Panc1 (cell line): ENCODE measurements around the gene PKNOX2. TPM values are rescaled to one million over a fixed set of nuclear protein-coding genes. Genes with fewer than 3 reads are reported as not detected.

Source experiments
- ATAC-seq: fragments of 200-7000 bp; cut with Tn5 transposase; 2 replicates; pipeline ENCODE4 v1.9.1; 2020; ENCODE audit warnings: mild to moderate bottlenecking, moderate library complexity
- BruUV-seq: library from RNA; stranded (reverse); fragments of 400-500 nt; replicated peaks from 2 replicates; lab custom pipeline; 2021; lab: Mats Ljungman, UMichigan
- CTCF ChIA-PET: fragments of 300-600 bp; sonication (Branson Sonifier 250); formaldehyde crosslinking; loops from one replicate; lab custom pipeline; 2022; ENCODE audit warnings: antibody characterized with exemption; lab: Charles Lee
- POLR2A ChIA-PET: fragments of 300-600 bp; sonication (Branson Sonifier 250); formaldehyde crosslinking; loops from one replicate; lab custom pipeline; 2022; ENCODE audit warnings: antibody characterized with exemption; lab: Charles Lee
- DNase-seq: peaks from one replicate; pipeline ENCODE4 v3.0.0-alpha.2; 2010; ENCODE audit warnings: low read depth, low spot score
- H3K27ac ChIP-seq: 2 replicates; pipeline ENCODE4 v1.5.1; 2011; ENCODE audit warnings: mild to moderate bottlenecking, low read length, inconsistent platforms
- H3K27me3 ChIP-seq: fragments of 200-500 bp; sonication (Bioruptor generic); 2 replicates; pipeline ENCODE4 v1.6.0; 2014; ENCODE audit warnings: low read length, inconsistent platforms; ENCODE audit not compliant: control insufficient read depth, insufficient read depth
- H3K36me3 ChIP-seq: fragments of 200-500 bp; sonication (Bioruptor generic); 2 replicates; pipeline ENCODE4 v1.5.1; 2014; ENCODE audit warnings: inconsistent platforms, mild to moderate bottlenecking, low read length, moderate library complexity; ENCODE audit not compliant: control insufficient read depth, insufficient read depth
- H3K4me1 ChIP-seq: 2 replicates; pipeline ENCODE4 v1.5.1; 2011; ENCODE audit warnings: inconsistent platforms, mild to moderate bottlenecking, low read length, moderate library complexity; ENCODE audit not compliant: control insufficient read depth, insufficient read depth
- H3K4me3 ChIP-seq, 2 experiments: 2 replicates each; pipeline ENCODE4 v1.5.1; 2011 to 2012; ENCODE audit warnings: low read depth in 2 of 2, low read length in 2 of 2, mild to moderate bottlenecking in 2 of 2, inconsistent platforms in 1 of 2, moderate library complexity in 1 of 2
- H3K9me3 ChIP-seq: fragments of 200-500 bp; sonication (Bioruptor generic); 2 replicates; pipeline ENCODE4 v1.5.1; 2014; ENCODE audit warnings: low read depth, mild to moderate bottlenecking, inconsistent platforms, low read length, moderate library complexity; ENCODE audit not compliant: control insufficient read depth, insufficient read depth
- POLR2AphosphoS5 ChIP-seq: IDR thresholded peaks from 2 replicates; pipeline ENCODE4 v1.6.1; 2012; ENCODE audit warnings: mild to moderate bottlenecking, low read depth, low read length, moderate library complexity
- SIN3A ChIP-seq: IDR thresholded peaks from 2 replicates; pipeline ENCODE4 v1.6.1; 2012; ENCODE audit warnings: low read depth, mild to moderate bottlenecking, low read length, moderate library complexity, borderline replicate concordance; ENCODE audit not compliant: insufficient read depth
- TCF7L2 ChIP-seq: IDR thresholded peaks from 2 replicates; pipeline ENCODE4 v1.6.1; 2011; ENCODE audit warnings: mild to moderate bottlenecking, low read depth, low read length, inconsistent platforms
- in situ Hi-C: cut with HindIII; loops from 2 replicates; pipeline ENCODE4 v1.10.0; 2016; ENCODE audit warnings: low sequenced_read_pairs, low pct_unique_long_range_greater_than_20kb
- intact Hi-C: fragments of 100-400 bp; cut with micrococcal nuclease; formaldehyde crosslinking; loops from one replicate; pipeline ENCODE4 v1.10.0; 2022; ENCODE audit not compliant: unreplicated experiment
- total RNA-seq: library from RNA; stranded (reverse); gene quantifications from one replicate; pipeline ENCODE4 v1.2.1, GENCODE V29; 2021; ENCODE audit not compliant: unreplicated experiment
- TF ChIP-seq, protein P1 (sequence below), 2 experiments: IDR thresholded peaks; 2 replicates each; pipeline ENCODE4 v1.6.1; 2011 to 2012; ENCODE audit warnings: low read depth in 2 of 2, control low read depth in 1 of 2, low read length in 1 of 2, mild to moderate bottlenecking in 1 of 2, moderate library complexity in 1 of 2; ENCODE audit not compliant: insufficient read depth in 1 of 2
- TF ChIP-seq, protein P2 (sequence below): fragments of 450-650 bp; IDR thresholded peaks from 2 replicates; pipeline ENCODE4 v1.5.1; 2017; ENCODE audit warnings: mild to moderate bottlenecking

PKNOX2 gene
- total RNA-seq, 1 experiment from 2014 or later, result not detected

DNA sequence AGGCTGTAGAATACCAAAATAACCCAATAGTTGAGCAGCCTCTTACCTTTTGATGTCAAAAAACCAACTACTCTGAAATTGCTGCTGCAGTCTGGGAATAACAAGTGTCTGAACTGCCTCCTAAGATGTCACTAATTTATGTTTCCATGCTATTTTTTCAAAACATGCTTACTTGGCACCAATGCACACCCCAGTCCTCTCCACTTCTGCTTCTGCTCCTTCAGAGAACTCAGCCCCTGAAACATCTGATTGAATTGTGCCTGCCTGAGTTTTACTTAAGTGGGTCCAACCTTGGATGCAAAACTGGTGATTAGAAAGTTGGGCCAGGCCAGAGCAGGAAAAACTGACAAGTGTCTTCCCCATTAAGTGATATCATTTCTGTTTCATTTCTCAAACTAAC, 28.6 kb upstream of the PKNOX2 start:
- Histone ChIP-seq H3K9me3 (no peaks in the 10 kb centered on the region), H3K4me3 (no peak overlapping the region), H3K36me3 (no peaks in the 10 kb centered on the region), H3K4me1 (no peaks in the 10 kb centered on the region), H3K27me3 (peaks cover 36% of the 10 kb centered on the region), H3K27ac (no peak overlapping the region)
- POLR2A ChIA-PET, result no interaction called here
- in situ Hi-C loops, result no loop called here
- TF ChIP-seq SIN3A, result no peak
- TF ChIP-seq, protein P1, sequence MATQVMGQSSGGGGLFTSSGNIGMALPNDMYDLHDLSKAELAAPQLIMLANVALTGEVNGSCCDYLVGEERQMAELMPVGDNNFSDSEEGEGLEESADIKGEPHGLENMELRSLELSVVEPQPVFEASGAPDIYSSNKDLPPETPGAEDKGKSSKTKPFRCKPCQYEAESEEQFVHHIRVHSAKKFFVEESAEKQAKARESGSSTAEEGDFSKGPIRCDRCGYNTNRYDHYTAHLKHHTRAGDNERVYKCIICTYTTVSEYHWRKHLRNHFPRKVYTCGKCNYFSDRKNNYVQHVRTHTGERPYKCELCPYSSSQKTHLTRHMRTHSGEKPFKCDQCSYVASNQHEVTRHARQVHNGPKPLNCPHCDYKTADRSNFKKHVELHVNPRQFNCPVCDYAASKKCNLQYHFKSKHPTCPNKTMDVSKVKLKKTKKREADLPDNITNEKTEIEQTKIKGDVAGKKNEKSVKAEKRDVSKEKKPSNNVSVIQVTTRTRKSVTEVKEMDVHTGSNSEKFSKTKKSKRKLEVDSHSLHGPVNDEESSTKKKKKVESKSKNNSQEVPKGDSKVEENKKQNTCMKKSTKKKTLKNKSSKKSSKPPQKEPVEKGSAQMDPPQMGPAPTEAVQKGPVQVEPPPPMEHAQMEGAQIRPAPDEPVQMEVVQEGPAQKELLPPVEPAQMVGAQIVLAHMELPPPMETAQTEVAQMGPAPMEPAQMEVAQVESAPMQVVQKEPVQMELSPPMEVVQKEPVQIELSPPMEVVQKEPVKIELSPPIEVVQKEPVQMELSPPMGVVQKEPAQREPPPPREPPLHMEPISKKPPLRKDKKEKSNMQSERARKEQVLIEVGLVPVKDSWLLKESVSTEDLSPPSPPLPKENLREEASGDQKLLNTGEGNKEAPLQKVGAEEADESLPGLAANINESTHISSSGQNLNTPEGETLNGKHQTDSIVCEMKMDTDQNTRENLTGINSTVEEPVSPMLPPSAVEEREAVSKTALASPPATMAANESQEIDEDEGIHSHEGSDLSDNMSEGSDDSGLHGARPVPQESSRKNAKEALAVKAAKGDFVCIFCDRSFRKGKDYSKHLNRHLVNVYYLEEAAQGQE (IDR thresholded peaks at IDR 0.05; ENCODE audit: insufficient read depth in 1 of 2, low read depth in 2 of 2, low read length in 1 of 2), result no peak
- TF ChIP-seq TCF7L2, result no peak
- no peak for TF ChIP-seq POLR2AphosphoS5
- TF ChIP-seq, protein P2, sequence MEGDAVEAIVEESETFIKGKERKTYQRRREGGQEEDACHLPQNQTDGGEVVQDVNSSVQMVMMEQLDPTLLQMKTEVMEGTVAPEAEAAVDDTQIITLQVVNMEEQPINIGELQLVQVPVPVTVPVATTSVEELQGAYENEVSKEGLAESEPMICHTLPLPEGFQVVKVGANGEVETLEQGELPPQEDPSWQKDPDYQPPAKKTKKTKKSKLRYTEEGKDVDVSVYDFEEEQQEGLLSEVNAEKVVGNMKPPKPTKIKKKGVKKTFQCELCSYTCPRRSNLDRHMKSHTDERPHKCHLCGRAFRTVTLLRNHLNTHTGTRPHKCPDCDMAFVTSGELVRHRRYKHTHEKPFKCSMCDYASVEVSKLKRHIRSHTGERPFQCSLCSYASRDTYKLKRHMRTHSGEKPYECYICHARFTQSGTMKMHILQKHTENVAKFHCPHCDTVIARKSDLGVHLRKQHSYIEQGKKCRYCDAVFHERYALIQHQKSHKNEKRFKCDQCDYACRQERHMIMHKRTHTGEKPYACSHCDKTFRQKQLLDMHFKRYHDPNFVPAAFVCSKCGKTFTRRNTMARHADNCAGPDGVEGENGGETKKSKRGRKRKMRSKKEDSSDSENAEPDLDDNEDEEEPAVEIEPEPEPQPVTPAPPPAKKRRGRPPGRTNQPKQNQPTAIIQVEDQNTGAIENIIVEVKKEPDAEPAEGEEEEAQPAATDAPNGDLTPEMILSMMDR, result no peak
- CTCF ChIA-PET, result no interaction called here
- DNase-seq, result no peak
- intact Hi-C loops, result no loop called here
- no TSS peak for BruUV-seq
- ATAC-seq, result no peak

DNA sequence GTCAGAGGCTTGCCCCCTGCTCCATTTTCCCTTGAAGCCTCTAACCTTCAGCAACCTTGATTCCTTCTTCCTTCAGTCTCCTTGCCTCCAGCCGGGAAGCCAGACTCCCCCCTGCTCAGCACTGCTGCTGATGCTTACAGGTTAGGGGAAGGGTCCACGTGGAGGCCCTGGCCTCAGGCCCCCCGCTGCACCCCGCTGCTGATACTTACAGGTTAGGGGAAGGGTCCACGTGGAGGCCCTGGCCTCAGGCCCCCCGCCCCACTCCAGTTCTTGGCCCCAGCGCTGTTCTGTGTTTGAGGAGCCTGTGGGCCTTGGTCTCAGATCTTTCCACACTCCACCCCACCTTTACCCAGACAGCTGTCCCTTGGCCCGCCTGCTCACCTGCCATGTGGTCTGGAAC, 25.6 kb upstream of the PKNOX2 start:
- Histone ChIP-seq H3K27me3 (peaks cover 25% of the 10 kb centered on the region), H3K4me3 (no peak overlapping the region), H3K36me3 (no peaks in the 10 kb centered on the region), H3K9me3 (no peaks in the 10 kb centered on the region), H3K27ac (no peak overlapping the region), H3K4me1 (0 out of 2 replicates have a peak, but pooled peaks cover 8% of the 10 kb centered on the region)
- CTCF ChIA-PET, result interaction anchor here (0.7 to 1.4 kb wide), 3 partner anchors 48 to 263 kb away, joined by 3 to 5 read pairs (median 4); no protein-coding TSS in a partner anchor
- no peak for DNase-seq
- intact Hi-C loops, result no loop called here
- no TSS peak for BruUV-seq
- POLR2A ChIA-PET, result no interaction called here
- in situ Hi-C loops, result no loop called here
- no peak for ATAC-seq
- TF ChIP-seq, protein P2, result no peak
- TF ChIP-seq TCF7L2 (no peak), SIN3A (no peak), POLR2AphosphoS5 (no peak)
- TF ChIP-seq, protein P1 (IDR thresholded peaks at IDR 0.05; ENCODE audit: insufficient read depth in 1 of 2, low read depth in 2 of 2, low read length in 1 of 2), result no peak
